K562 (cell line): ENCODE results near the gene USP38.

Experiments used
- BHLHE40 ChIP-seq: IDR thresholded peaks from 2 replicates; pipeline ENCODE4 v1.6.1; 2011; ENCODE audit warnings: low read length, improper control_type of control experiment
- CTCF ChIP-seq, 3 experiments: IDR thresholded peaks in 2 of 3; conservative IDR thresholded peaks in 1 of 3; 2 replicates each; pipeline ENCODE4 v1.5.1; 2011 to 2012; ENCODE audit warnings: low read length in 3 of 3, mild to moderate bottlenecking in 3 of 3, control low read depth in 2 of 3, improper control_type of control experiment in 1 of 3, inconsistent platforms in 1 of 3, low read depth in 1 of 3, mixed read lengths in 1 of 3, moderate library complexity in 1 of 3; ENCODE audit not compliant: insufficient read depth in 2 of 3
- KDM1A ChIP-seq, 2 experiments: fragments of 450-650 bp; IDR thresholded peaks; 2 replicates each; pipeline ENCODE4 v1.6.1; 2016; ENCODE audit warnings: mild to moderate bottlenecking in 2 of 2
- POLR2A ChIP-seq: fragments of 450-650 bp; conservative IDR thresholded peaks from 2 replicates; pipeline ENCODE4 v1.6.1; 2016
- POLR2AphosphoS5 ChIP-seq: IDR thresholded peaks from 2 replicates; pipeline ENCODE4 v1.6.1; 2011; ENCODE audit warnings: mild to moderate bottlenecking, low read depth, low read length, moderate library complexity; ENCODE audit not compliant: control insufficient read depth, insufficient read depth
- PRMT5 ChIP-seq: sonication (generic); formaldehyde crosslinking; IDR thresholded peaks from 2 replicates; pipeline ENCODE4 v1.5.0; 2020; ENCODE audit warnings: missing genetic modification reagents
- SPI1 ChIP-seq: IDR thresholded peaks from 2 replicates; pipeline ENCODE4 v1.6.1; 2011; ENCODE audit warnings: low read depth, low read length, control low read depth, borderline replicate concordance
- USF1 ChIP-seq: sonication (generic); formaldehyde crosslinking; IDR thresholded peaks from 2 replicates; pipeline ENCODE4 v1.9.0; 2022; ENCODE audit warnings: mild to moderate bottlenecking, missing genetic modification reagents
- ZNF431 ChIP-seq: sonication (generic); formaldehyde crosslinking; IDR thresholded peaks from 2 replicates; pipeline ENCODE4 v1.8.0; 2022; ENCODE audit warnings: mild to moderate bottlenecking, missing genetic modification reagents
- TF ChIP-seq, protein P1 (sequence below): sonication (generic); formaldehyde crosslinking; IDR thresholded peaks from 2 replicates; pipeline ENCODE4 v1.8.0; 2023; ENCODE audit warnings: mild to moderate bottlenecking, missing genetic modification reagents

DNA sequence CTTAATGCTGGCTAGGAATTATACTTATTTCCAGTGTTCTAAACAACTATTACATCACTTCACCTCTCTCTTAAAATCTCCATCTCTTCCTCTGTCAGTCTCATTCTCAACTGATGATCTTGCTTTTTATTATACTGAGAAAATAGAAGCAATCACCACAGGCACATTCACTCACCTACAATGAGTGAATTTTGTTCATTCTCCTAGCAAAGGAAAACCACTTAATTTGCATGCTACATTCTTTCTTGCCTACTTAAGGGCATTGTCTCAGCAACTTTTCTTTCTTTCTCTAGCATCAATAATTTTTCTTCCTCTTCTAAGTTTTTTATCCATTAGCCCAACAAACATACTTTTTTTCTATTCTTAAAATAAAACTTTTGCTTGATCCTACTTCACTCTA is 21.1 kb upstream of the USP38 start:
- TF ChIP-seq, protein P1, sequence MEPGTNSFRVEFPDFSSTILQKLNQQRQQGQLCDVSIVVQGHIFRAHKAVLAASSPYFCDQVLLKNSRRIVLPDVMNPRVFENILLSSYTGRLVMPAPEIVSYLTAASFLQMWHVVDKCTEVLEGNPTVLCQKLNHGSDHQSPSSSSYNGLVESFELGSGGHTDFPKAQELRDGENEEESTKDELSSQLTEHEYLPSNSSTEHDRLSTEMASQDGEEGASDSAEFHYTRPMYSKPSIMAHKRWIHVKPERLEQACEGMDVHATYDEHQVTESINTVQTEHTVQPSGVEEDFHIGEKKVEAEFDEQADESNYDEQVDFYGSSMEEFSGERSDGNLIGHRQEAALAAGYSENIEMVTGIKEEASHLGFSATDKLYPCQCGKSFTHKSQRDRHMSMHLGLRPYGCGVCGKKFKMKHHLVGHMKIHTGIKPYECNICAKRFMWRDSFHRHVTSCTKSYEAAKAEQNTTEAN (CRISPR knock-in tag) = no peak
- TF ChIP-seq POLR2A (no peak), USF1 (CRISPR knock-in tag) (no peak), CTCF (IDR thresholded peaks at IDR 0.05 in 2 of 3, conservative IDR thresholded peaks at IDR 0.05 in 1 of 3; ENCODE audit: insufficient read depth in 2 of 3, low read depth in 1 of 3, low read length in 3 of 3) (no peak), ZNF431 (CRISPR knock-in tag) (no peak), BHLHE40 (no peak), POLR2AphosphoS5 (no peak), SPI1 (no peak), PRMT5 (CRISPR knock-in tag) (no peak), KDM1A (IDR thresholded peaks at IDR 0.05) (no peak)
